ENCODE results near the gene OXCT2.

The OXCT2 gene

DNA sequence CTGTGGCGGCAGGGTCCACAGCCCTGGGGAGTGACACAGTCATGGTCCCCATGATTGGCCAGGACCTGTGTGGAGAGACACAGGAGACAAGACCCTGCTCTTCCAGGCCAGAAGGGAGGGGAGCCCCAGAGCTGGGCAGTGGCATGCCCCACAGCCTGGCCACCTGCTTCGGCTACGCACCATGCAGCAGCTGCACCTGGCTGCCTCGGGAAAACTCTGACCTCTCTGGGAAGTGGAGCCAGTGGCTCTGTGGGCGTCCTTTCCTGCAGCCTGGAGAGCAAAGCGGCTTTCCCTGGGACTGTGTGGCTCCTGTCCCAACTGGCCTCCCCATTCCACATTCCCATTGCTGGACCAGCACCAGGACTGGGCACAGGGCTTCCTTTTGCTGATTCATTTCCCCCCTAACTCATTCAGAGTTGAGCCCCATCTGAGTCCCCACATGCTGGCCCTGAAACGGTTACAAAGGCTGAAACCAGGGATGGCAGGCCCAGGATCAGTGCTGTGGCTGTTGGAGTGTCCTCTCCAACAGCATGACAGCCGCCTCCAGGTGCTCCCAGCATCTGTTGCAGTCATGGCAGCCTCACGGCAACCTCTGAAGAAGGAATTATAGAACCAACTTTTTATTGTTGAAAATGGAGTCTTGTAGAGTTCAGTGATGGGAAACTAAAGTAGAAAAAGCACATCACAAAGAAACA, 15.0 kb downstream of the OXCT2 start:
- no peak overlapping the region for H3K4me3 ChIP-seq (ENCODE audit: low read depth, low read length)
- no peak for TF ChIP-seq CTCF (IDR thresholded peaks at IDR 0.05; ENCODE audit: low read depth, low read length)

GRCh38 chr1:39754906-39755504, 16.1 kb downstream of the OXCT2 start:
- no peak for TF ChIP-seq CTCF (IDR thresholded peaks at IDR 0.05; ENCODE audit: low read depth, low read length)
- no peak overlapping the region for H3K4me3 ChIP-seq (ENCODE audit: low read depth, low read length)

DNA sequence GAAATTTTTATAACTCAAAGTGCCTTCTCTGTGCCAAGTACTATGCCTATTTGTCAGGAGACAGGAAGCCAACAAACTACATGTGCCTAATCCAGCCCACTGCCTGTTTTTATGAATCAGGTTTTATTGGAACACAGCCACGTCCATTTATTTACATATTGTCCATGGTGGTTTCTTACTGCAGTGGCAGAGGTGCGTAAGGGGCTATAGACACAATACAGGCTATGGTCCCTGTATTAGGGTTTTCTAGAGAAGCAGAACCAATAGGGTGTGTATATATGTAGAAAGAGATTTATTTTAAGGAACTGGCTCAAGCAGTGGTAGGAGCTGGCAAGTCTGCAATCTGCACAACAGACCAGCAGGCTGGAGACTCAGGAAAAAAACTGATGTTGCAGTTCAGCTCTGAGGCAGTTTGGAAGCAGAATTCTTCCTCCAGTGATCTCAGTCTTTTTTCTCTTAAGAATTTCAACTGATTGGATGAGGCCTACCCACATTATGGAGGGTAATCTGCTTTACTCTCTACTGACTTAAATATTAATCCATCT, 17.1 kb downstream of the OXCT2 start:
- H3K4me3 ChIP-seq (ENCODE audit: low read depth, low read length), result no peak overlapping the region
- no peak for TF ChIP-seq CTCF (IDR thresholded peaks at IDR 0.05; ENCODE audit: low read depth, low read length)

- no peak for TF ChIP-seq CTCF (IDR thresholded peaks at IDR 0.05; ENCODE audit: low read depth, low read length)
- H3K4me3 ChIP-seq (ENCODE audit: low read depth, low read length), result no peak overlapping the region
Observed at GRCh38 chr1:39753132-39754025, 17.8 kb downstream of the OXCT2 start.

DNA sequence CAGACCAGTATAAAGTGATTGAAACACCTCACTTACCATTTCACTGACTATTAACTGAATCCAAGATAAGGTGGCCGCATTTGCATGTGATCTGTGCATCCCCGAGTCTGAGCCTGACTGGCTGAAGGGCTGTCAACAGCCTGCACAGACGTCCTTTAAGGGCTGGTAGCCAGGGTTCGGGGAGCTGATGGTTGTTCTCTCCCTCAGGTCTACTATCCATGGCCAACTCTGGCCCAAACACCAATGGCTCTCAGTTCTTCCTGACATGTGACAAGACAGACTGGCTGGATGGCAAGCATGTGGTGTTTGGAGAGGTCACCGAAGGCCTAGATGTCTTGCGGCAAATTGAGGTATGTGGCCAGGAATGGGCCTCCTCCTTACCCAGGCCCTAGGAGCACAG, 18.4 kb downstream of the OXCT2 start:
- H3K4me3 ChIP-seq (ENCODE audit: low read depth, low read length), result no peak overlapping the region
- no peak for TF ChIP-seq CTCF (IDR thresholded peaks at IDR 0.05; ENCODE audit: low read depth, low read length)

- no peak for TF ChIP-seq CTCF (IDR thresholded peaks at IDR 0.05; ENCODE audit: low read depth, low read length)
- no peak overlapping the region for H3K4me3 ChIP-seq (ENCODE audit: low read depth, low read length)
Observed at GRCh38 chr1:39751595-39751994, 19.6 kb downstream of the OXCT2 start.

Measured in WI38 (cell line).